GM23338 (cell line): ENCODE results near the gene GCK. TPM values are rescaled to one million over a fixed set of nuclear protein-coding genes. Genes with fewer than 3 reads are reported as not detected.

Experiments used
- ATAC-seq: fragments of 200-7000 bp; cut with Tn5 transposase; 3 replicates; pipeline ENCODE4 v1.9.1; 2020
- DNase-seq: peaks from one replicate; pipeline ENCODE4 v3.0.0-alpha.2; 2015; ENCODE audit warnings: low spot score
- H2AFZ ChIP-seq: fragments of 200-600 bp; sonication (generic); 2 replicates; pipeline ENCODE4 v1.8.0; 2016; ENCODE audit warnings: antibody characterized with exemption, mild to moderate bottlenecking, moderate library complexity
- H3F3A ChIP-seq: fragments of 200-600 bp; sonication (generic); replicated peaks from 2 replicates; pipeline ENCODE4 v1.8.0; 2017; ENCODE audit warnings: antibody characterized with exemption, mixed run types, low read depth
- H3K27ac ChIP-seq: fragments of 200-600 bp; sonication (generic); 2 replicates; pipeline ENCODE4 v1.6.1; 2016; ENCODE audit warnings: low read depth
- H3K27me3 ChIP-seq: fragments of 200-600 bp; sonication (generic); 2 replicates; pipeline ENCODE4 v1.8.0; 2016; ENCODE audit warnings: mild to moderate bottlenecking, mixed run types, moderate library complexity; ENCODE audit not compliant: insufficient read depth
- H3K36me3 ChIP-seq: fragments of 200-600 bp; sonication (generic); 2 replicates; pipeline ENCODE4 v1.8.0; 2016; ENCODE audit warnings: mild to moderate bottlenecking; ENCODE audit not compliant: insufficient read depth
- H3K4me1 ChIP-seq: fragments of 200-600 bp; sonication (generic); 2 replicates; pipeline ENCODE4 v1.8.0; 2016; ENCODE audit warnings: mild to moderate bottlenecking, moderate library complexity; ENCODE audit not compliant: insufficient read depth
- H3K4me2 ChIP-seq: fragments of 200-600 bp; sonication (generic); 2 replicates; pipeline ENCODE4 v1.7.1; 2017; ENCODE audit warnings: mixed run types
- H3K4me3 ChIP-seq: fragments of 200-600 bp; sonication (generic); 2 replicates; pipeline ENCODE4 v1.6.1; 2016; ENCODE audit warnings: mixed run types
- H3K79me2 ChIP-seq: fragments of 200-600 bp; sonication (generic); replicated peaks from 2 replicates; pipeline ENCODE4 v1.8.0; 2017; ENCODE audit warnings: mild to moderate bottlenecking; ENCODE audit not compliant: insufficient read depth
- H3K9me2 ChIP-seq: fragments of 200-600 bp; sonication (generic); 2 replicates; pipeline ENCODE4 v1.8.0; 2017; ENCODE audit not compliant: insufficient read depth
- H4K20me1 ChIP-seq: fragments of 200-600 bp; sonication (generic); replicated peaks from 2 replicates; pipeline ENCODE4 v1.8.0; 2017; ENCODE audit warnings: mild to moderate bottlenecking; ENCODE audit not compliant: insufficient read depth
- H3K27ac Mint-ChIP-seq: 2 replicates; pipeline ENCODE4 v1.8.0; 2020; ENCODE audit warnings: inconsistent platforms, mild to moderate bottlenecking, moderate library complexity, mixed read lengths
- H3K27me3 Mint-ChIP-seq: 3 replicates; pipeline ENCODE4 v1.8.0; 2022; ENCODE audit warnings: low read depth, mild to moderate bottlenecking, moderate library complexity, mixed read lengths, inconsistent platforms; ENCODE audit not compliant: insufficient read depth, poor library complexity
- H3K36me3 Mint-ChIP-seq: 3 replicates; pipeline ENCODE4 v1.8.0; 2021; ENCODE audit warnings: low read depth, mild to moderate bottlenecking, inconsistent platforms, moderate library complexity, mixed read lengths
- H3K4me1 Mint-ChIP-seq: 3 replicates; pipeline ENCODE4 v1.8.0; 2020; ENCODE audit warnings: mild to moderate bottlenecking, inconsistent platforms, mixed read lengths
- H3K4me3 Mint-ChIP-seq: 3 replicates; pipeline ENCODE4 v1.8.0; 2021; ENCODE audit warnings: moderate library complexity, mild to moderate bottlenecking, inconsistent platforms, mixed read lengths
- H3K9me3 Mint-ChIP-seq: 3 replicates; pipeline ENCODE4 v1.8.0; 2020; ENCODE audit warnings: moderate library complexity, mild to moderate bottlenecking, inconsistent platforms, mixed read lengths
- CREB1 ChIP-seq: fragments of 250-450 bp; sonication (Bioruptor Pico); IDR thresholded peaks from 2 replicates; pipeline ENCODE4 v1.5.0; 2020; ENCODE audit warnings: low read depth, mild to moderate bottlenecking, moderate library complexity
- CTCF ChIP-seq, 2 experiments: fragments of 200-600 bp in 1 of 2; sonication (generic) in 1 of 2; conservative IDR thresholded peaks; 2 replicates each; pipeline versions ENCODE4 v1.5.1 to v1.6.1; 2016 to 2017; ENCODE audit warnings: antibody characterized with exemption in 2 of 2, low read depth in 2 of 2, mild to moderate bottlenecking in 2 of 2, moderate library complexity in 1 of 2
- ETS1 ChIP-seq: IDR thresholded peaks from 2 replicates; pipeline ENCODE4 v1.6.1; 2016; ENCODE audit warnings: antibody characterized with exemption
- EZH2 ChIP-seq: fragments of 200-600 bp; sonication (generic); IDR thresholded peaks from one replicate; pipeline ENCODE4 v1.8.0; 2017; ENCODE audit warnings: antibody characterized with exemption, mild to moderate bottlenecking, low read depth; ENCODE audit not compliant: unreplicated experiment
- EZH2phosphoT487 ChIP-seq: fragments of 200-600 bp; sonication (generic); IDR thresholded peaks from one replicate; pipeline ENCODE4 v1.8.1; 2018; ENCODE audit warnings: antibody characterized with exemption; ENCODE audit not compliant: unreplicated experiment
- JUNB ChIP-seq: IDR thresholded peaks from one replicate; pipeline ENCODE4 v1.6.1; 2016; ENCODE audit warnings: antibody characterized with exemption; ENCODE audit not compliant: unreplicated experiment
- NANOG ChIP-seq: IDR thresholded peaks from 2 replicates; pipeline ENCODE4 v1.6.1; 2016; ENCODE audit warnings: antibody characterized with exemption, borderline replicate concordance
- POLR2AphosphoS5 ChIP-seq: IDR thresholded peaks from 2 replicates; pipeline ENCODE4 v1.6.1; 2016; ENCODE audit warnings: antibody characterized with exemption, low read depth
- REST ChIP-seq: IDR thresholded peaks from one replicate; pipeline ENCODE4 v1.6.1; 2018; ENCODE audit warnings: antibody characterized with exemption; ENCODE audit not compliant: unreplicated experiment
- STAT1 ChIP-seq: IDR thresholded peaks from one replicate; pipeline ENCODE4 v1.6.1; 2016; ENCODE audit warnings: antibody characterized with exemption; ENCODE audit not compliant: unreplicated experiment
- ZNF114 ChIP-seq: fragments of 250-450 bp; sonication (Bioruptor Pico); IDR thresholded peaks from 2 replicates; pipeline ENCODE4 v1.5.0; 2020; ENCODE audit warnings: mild to moderate bottlenecking, moderate library complexity
- ZNF331 ChIP-seq: fragments of 250-450 bp; sonication (Bioruptor Pico); IDR thresholded peaks from 2 replicates; pipeline ENCODE4 v1.5.0; 2020; ENCODE audit warnings: low read depth, mild to moderate bottlenecking, moderate library complexity
- polyA plus RNA-seq: library from polyadenylated mRNA; unstranded; fragments of >200 nt; fragmentation: Nextera tagmentation; extraction: Ambion mirVana; gene quantifications from 2 replicates; pipeline ENCODE4 v1.2.1, GENCODE V29; 2016
- total RNA-seq: library from RNA; depleted of rRNA; stranded (reverse); fragments of >200 nt; shearing (Covaris generic); gene quantifications from 2 replicates; pipeline ENCODE4 v1.2.3, GENCODE V29; 2014
- TF ChIP-seq, protein P1 (sequence below): fragments of 250-450 bp; sonication (Bioruptor Pico); IDR thresholded peaks from 2 replicates; pipeline ENCODE4 v1.5.0; 2020; ENCODE audit warnings: mild to moderate bottlenecking, moderate library complexity

GCK gene
- total and polyA plus RNA-seq, 2 experiments from 2014 or later = 6.1 to 7.3 TPM

DNA sequence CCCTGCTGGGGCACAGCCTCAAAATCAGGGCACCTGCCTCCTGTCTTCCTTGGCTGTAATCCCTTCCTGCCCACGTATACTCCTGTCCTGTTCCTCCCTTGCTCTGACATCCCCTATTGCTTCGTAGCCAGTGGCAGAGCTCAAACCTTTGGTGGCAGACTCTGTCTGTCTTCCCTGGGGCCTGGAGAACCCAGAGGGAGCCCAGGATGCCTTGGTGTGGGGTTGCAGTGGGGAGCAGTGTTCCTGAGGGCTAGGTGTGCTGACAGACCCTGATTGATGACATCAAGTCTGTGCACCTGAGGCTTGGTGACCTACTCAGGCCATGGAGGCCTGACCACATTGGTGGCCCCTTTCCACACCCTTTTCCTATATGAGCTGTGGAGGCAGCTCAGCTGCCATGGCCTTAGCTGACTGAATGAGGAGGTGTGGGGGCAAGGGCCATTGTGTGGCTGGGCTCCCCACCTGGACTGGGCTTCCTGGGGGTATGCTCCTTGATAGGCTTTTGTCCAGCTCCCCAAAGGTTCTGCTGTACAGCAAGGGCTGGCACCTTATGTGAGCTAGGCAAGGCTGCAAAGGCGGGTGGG, 5.4 kb upstream of the GCK start:
- Histone ChIP-seq H3K9me2 (no peaks in the 10 kb centered on the region; the same call in 1 of the 2 replicates), H3F3A (no peaks in the 10 kb centered on the region), H4K20me1 (no peaks in the 10 kb centered on the region), H3K4me3 (no peak overlapping the region), H3K27ac (no peak overlapping the region), H3K4me1 (no peaks in the 10 kb centered on the region), H3K4me2 (no peak overlapping the region), H3K79me2 (no peaks in the 10 kb centered on the region), H2AFZ (no peak overlapping the region), H3K27me3 (peaks cover 7% of the 10 kb centered on the region; the same call in 1 of the 2 replicates), H3K36me3 (no peaks in the 10 kb centered on the region)
- H3K9me3 Mint-ChIP-seq = no peaks in the 10 kb centered on the region
- DNase-seq (no peak), ATAC-seq (no peak)
- peaks cover 5% of the 10 kb centered on the region; the same call in 1 of the 3 replicates for H3K4me1 Mint-ChIP-seq
- no peaks in the 10 kb centered on the region; the same call in 2 of the 3 replicates for H3K36me3 Mint-ChIP-seq
- H3K27me3 Mint-ChIP-seq = peaks cover 4% of the 10 kb centered on the region
- TF ChIP-seq EZH2phosphoT487 (no peak), POLR2AphosphoS5 (no peak), EZH2 (no peak), CTCF (conservative IDR thresholded peaks at IDR 0.05; ENCODE audit: low read depth in 2 of 2) (no peak), NANOG (no peak), CREB1 (CRISPR knock-in tag) (no peak), JUNB (no peak), STAT1 (no peak), ZNF114 (CRISPR knock-in tag) (no peak), ETS1 (no peak), ZNF331 (CRISPR knock-in tag) (no peak), REST (no peak)
- TF ChIP-seq, protein P1, sequence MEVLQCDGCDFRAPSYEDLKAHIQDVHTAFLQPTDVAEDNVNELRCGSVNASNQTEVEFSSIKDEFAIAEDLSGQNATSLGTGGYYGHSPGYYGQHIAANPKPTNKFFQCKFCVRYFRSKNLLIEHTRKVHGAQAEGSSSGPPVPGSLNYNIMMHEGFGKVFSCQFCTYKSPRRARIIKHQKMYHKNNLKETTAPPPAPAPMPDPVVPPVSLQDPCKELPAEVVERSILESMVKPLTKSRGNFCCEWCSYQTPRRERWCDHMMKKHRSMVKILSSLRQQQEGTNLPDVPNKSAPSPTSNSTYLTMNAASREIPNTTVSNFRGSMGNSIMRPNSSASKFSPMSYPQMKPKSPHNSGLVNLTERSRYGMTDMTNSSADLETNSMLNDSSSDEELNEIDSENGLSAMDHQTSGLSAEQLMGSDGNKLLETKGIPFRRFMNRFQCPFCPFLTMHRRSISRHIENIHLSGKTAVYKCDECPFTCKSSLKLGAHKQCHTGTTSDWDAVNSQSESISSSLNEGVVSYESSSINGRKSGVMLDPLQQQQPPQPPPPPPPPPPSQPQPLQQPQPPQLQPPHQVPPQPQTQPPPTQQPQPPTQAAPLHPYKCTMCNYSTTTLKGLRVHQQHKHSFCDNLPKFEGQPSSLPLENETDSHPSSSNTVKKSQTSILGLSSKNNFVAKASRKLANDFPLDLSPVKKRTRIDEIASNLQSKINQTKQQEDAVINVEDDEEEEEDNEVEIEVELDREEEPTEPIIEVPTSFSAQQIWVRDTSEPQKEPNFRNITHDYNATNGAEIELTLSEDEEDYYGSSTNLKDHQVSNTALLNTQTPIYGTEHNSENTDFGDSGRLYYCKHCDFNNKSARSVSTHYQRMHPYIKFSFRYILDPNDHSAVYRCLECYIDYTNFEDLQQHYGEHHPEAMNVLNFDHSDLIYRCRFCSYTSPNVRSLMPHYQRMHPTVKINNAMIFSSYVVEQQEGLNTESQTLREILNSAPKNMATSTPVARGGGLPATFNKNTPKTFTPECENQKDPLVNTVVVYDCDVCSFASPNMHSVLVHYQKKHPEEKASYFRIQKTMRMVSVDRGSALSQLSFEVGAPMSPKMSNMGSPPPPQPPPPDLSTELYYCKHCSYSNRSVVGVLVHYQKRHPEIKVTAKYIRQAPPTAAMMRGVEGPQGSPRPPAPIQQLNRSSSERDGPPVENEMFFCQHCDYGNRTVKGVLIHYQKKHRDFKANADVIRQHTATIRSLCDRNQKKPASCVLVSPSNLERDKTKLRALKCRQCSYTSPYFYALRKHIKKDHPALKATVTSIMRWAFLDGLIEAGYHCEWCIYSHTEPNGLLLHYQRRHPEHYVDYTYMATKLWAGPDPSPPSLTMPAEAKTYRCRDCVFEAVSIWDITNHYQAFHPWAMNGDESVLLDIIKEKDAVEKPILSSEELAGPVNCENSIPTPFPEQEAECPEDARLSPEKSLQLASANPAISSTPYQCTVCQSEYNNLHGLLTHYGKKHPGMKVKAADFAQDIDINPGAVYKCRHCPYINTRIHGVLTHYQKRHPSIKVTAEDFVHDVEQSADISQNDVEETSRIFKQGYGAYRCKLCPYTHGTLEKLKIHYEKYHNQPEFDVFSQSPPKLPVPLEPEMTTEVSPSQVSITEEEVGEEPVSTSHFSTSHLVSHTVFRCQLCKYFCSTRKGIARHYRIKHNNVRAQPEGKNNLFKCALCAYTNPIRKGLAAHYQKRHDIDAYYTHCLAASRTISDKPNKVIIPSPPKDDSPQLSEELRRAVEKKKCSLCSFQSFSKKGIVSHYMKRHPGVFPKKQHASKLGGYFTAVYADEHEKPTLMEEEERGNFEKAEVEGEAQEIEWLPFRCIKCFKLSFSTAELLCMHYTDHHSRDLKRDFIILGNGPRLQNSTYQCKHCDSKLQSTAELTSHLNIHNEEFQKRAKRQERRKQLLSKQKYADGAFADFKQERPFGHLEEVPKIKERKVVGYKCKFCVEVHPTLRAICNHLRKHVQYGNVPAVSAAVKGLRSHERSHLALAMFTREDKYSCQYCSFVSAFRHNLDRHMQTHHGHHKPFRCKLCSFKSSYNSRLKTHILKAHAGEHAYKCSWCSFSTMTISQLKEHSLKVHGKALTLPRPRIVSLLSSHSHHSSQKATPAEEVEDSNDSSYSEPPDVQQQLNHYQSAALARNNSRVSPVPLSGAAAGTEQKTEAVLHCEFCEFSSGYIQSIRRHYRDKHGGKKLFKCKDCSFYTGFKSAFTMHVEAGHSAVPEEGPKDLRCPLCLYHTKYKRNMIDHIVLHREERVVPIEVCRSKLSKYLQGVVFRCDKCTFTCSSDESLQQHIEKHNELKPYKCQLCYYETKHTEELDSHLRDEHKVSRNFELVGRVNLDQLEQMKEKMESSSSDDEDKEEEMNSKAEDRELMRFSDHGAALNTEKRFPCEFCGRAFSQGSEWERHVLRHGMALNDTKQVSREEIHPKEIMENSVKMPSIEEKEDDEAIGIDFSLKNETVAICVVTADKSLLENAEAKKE (CRISPR knock-in tag) = no peak
- no peak overlapping the region for H3K4me3 Mint-ChIP-seq
- no peak overlapping the region for H3K27ac Mint-ChIP-seq
